GM12878 (cell line): ENCODE data around the gene PCDHGA5. TPM values are rescaled to one million over a fixed set of nuclear protein-coding genes. Genes with fewer than 3 reads are reported as not detected.

Experiments used
- ATAC-seq: fragments of 200-7000 bp; cut with Tn5 transposase; 3 replicates; pipeline ENCODE4 v1.9.1; 2020; ENCODE audit warnings: mild to moderate bottlenecking, moderate library complexity
- BruUV-seq: library from RNA; stranded (reverse); fragments of 400-500 nt; replicated peaks from 2 replicates; lab custom pipeline; 2021; lab: Mats Ljungman, UMichigan
- CTCF ChIA-PET: fragments of 300-600 bp; sonication (Branson Sonifier 250); formaldehyde crosslinking; extraction: SDS; loops from one replicate; lab custom pipeline; 2021; ENCODE audit warnings: inconsistent platforms; lab: Yijun Ruan, JAX
- POLR2A ChIA-PET: fragments of 350-600 bp; formaldehyde crosslinking; extraction: SDS; loops from one replicate; lab custom pipeline; 2021; ENCODE audit warnings: inconsistent platforms; lab: Charles Lee
- RAD21 ChIA-PET: fragments of 300-600 bp; sonication (Branson Sonifier 250); formaldehyde crosslinking; loops from one replicate; lab custom pipeline; 2023; ENCODE audit warnings: antibody characterized with exemption; ENCODE audit not compliant: unreplicated experiment; lab: Charles Lee
- SMC1A ChIA-PET: fragments of 300-600 bp; sonication (Branson Sonifier 250); formaldehyde crosslinking; loops from one replicate; lab custom pipeline; 2023; ENCODE audit not compliant: unreplicated experiment, uncharacterized antibody; lab: Charles Lee
- DNase-seq: peaks from one replicate; pipeline ENCODE4 v3.0.0-alpha.2; 2011; ENCODE audit warnings: low read depth, low spot score
- FAIRE-seq: peaks from 3 replicates; lab custom pipeline; 2011; peaks lifted over from hg19 to GRCh38; lab: Jason Lieb, UNC
- H2AFZ ChIP-seq: 2 replicates; pipeline ENCODE4 v1.6.0; 2011; ENCODE audit warnings: low read depth, low read length, control low read depth; ENCODE audit not compliant: control insufficient read depth
- H3K27ac ChIP-seq: 2 replicates; pipeline ENCODE4 v1.5.1; 2011; ENCODE audit warnings: control low read depth; ENCODE audit not compliant: control insufficient read depth, insufficient read depth
- H3K27me3 ChIP-seq, 2 experiments: replicated peaks in 1 of 2; 2 replicates each; pipeline versions ENCODE4 v1.6.0 to v1.6.1; 2011; ENCODE audit warnings: low read length in 1 of 2; ENCODE audit not compliant: control insufficient read depth in 2 of 2, insufficient read depth in 2 of 2
- H3K36me3 ChIP-seq, 2 experiments: 2 replicates each; pipeline ENCODE4 v1.5.1; 2011; ENCODE audit warnings: low read length in 1 of 2; ENCODE audit not compliant: control insufficient read depth in 2 of 2, insufficient read depth in 2 of 2
- H3K4me1 ChIP-seq: 2 replicates; pipeline ENCODE4 v1.6.1; 2011; ENCODE audit warnings: mild to moderate bottlenecking, low read length, moderate library complexity, mixed read lengths; ENCODE audit not compliant: control insufficient read depth, insufficient read depth
- H3K4me2 ChIP-seq: 2 replicates; pipeline ENCODE4 v1.6.0; 2011; ENCODE audit warnings: control low read depth; ENCODE audit not compliant: control insufficient read depth, insufficient read depth
- H3K4me3 ChIP-seq: fragments of 200-600 bp; sonication (generic); 2 replicates; pipeline ENCODE4 v1.5.1; 2016
- H3K79me2 ChIP-seq: 2 replicates; pipeline ENCODE4 v1.6.0; 2011; ENCODE audit warnings: low read length; ENCODE audit not compliant: control insufficient read depth, insufficient read depth
- H3K9ac ChIP-seq: 2 replicates; pipeline ENCODE4 v1.8.0; 2011; ENCODE audit warnings: low read length, control low read depth, mixed read lengths; ENCODE audit not compliant: control insufficient read depth, insufficient read depth
- H3K9me3 ChIP-seq: replicated peaks from 3 replicates; pipeline ENCODE4 v1.5.1; 2011; ENCODE audit warnings: mild to moderate bottlenecking, low read length; ENCODE audit not compliant: control insufficient read depth, insufficient read depth
- H4K20me1 ChIP-seq: 2 replicates; pipeline ENCODE4 v1.6.0; 2011; ENCODE audit not compliant: control insufficient read depth, insufficient read depth
- BCL3 ChIP-seq: IDR thresholded peaks from 2 replicates; pipeline ENCODE4 v1.6.1; 2011; ENCODE audit warnings: borderline replicate concordance, low read depth, mild to moderate bottlenecking, moderate library complexity, low read length; ENCODE audit not compliant: insufficient read depth, poor library complexity, severe bottlenecking
- CBFB ChIP-seq: IDR thresholded peaks from 2 replicates; pipeline ENCODE4 v1.6.1; 2016; ENCODE audit warnings: antibody characterized with exemption, low read depth
- EGR1 ChIP-seq, 2 experiments: IDR thresholded peaks; 1 replicate in 1 of 2; 2 replicates in 1 of 2; pipeline ENCODE4 v1.6.1; 2011 to 2012; ENCODE audit warnings: low read depth in 2 of 2, low read length in 2 of 2, borderline replicate concordance in 1 of 2, mild to moderate bottlenecking in 1 of 2, moderate library complexity in 1 of 2
- RAD21 ChIP-seq: IDR thresholded peaks from 2 replicates; pipeline ENCODE4 v1.6.1; 2011; ENCODE audit warnings: mild to moderate bottlenecking, low read depth, low read length, moderate library complexity; ENCODE audit not compliant: insufficient read depth
- WGBS: methylation state at CpG from one replicate; pipeline ENCODE4 v1.1.6; 2016; ENCODE audit warnings: low lambda C conversion rate; ENCODE audit not compliant: insufficient replicate concordance, insufficient coverage; ENCODE audit errors: missing lambda C conversion rate; 5-methylcytosine and 5-hydroxymethylcytosine counted together
- in situ Hi-C: fragments of 300-500 bp; cut with MboI; formaldehyde crosslinking; loops from 9 replicates; pipeline ENCODE4 v1.14.3; 2018; ENCODE audit warnings: mixed read lengths
- intact Hi-C: fragments of 100-400 bp; cut with micrococcal nuclease; formaldehyde crosslinking; loops from one replicate; pipeline ENCODE4 v1.14.2; 2022; ENCODE audit not compliant: unreplicated experiment
- polyA plus RNA-seq, 11 experiments: library from polyadenylated mRNA; depleted of rRNA in 4 of 11; unstranded in 6 of 11; stranded (reverse) in 5 of 11; fragments of >200 nt; fragmentation: Nextera tagmentation in 4 of 11; fragmentation: Illumina TruSeq in 1 of 11; extraction: Ambion mirVana in 4 of 11; extraction: Trizol in 1 of 11; gene quantifications; 1 replicate in 1 of 11; 2 replicates in 10 of 11; pipeline versions ENCODE4 v1.2.1 to v1.2.3, GENCODE V29; 2011 to 2016; ENCODE audit warnings: inconsistent platforms in 2 of 11, missing spikeins in 2 of 11, low read depth in 1 of 11
- total RNA-seq, 4 experiments: library from RNA; depleted of rRNA in 3 of 4; stranded (reverse); fragments of >200 nt in 3 of 4; fragmentation: Illumina TruSeq in 1 of 4; extraction: Trizol in 1 of 4; gene quantifications; 2 replicates each; pipeline versions ENCODE4 v1.2.1 to v1.2.3, GENCODE V29; 2013 to 2021
- TF ChIP-seq, protein P1 (sequence below), 3 experiments: IDR thresholded peaks in 2 of 3; conservative IDR thresholded peaks in 1 of 3; 2 replicates each; pipeline ENCODE4 v1.5.1; 2011; ENCODE audit warnings: low read depth in 3 of 3, low read length in 3 of 3, mild to moderate bottlenecking in 3 of 3, control low read depth in 2 of 3, moderate library complexity in 2 of 3, inconsistent platforms in 1 of 3, mixed read lengths in 1 of 3; ENCODE audit not compliant: control insufficient read depth in 2 of 3, insufficient read depth in 1 of 3; ENCODE audit errors: extremely low read depth in 1 of 3

The PCDHGA5 gene
- total and polyA plus RNA-seq, 10 of the 15 experiments (the other 5 are each of a cell fraction or from before 2014, with no cell fraction given), result 0.10 to 0.23 (median 0.16) TPM; not detected in 4

- ChIA-PET POLR2A (no interaction called here), RAD21 (no interaction called here), SMC1A (interaction anchor here (0.8 kb wide), 1 partner anchor 23 kb away, joined by 5 read pairs; no protein-coding TSS in a partner anchor), CTCF (interaction anchor here (0.9 to 1.3 kb wide), 3 partner anchors 47 to 190 kb away, joined by 3 to 6 read pairs (median 3); partner anchors contain the start of gene PCDHGA11)
- no peak for FAIRE-seq
- H4K20me1 ChIP-seq, result no peaks in the 10 kb centered on the region
- no peak for ATAC-seq
- H3K27ac ChIP-seq, result no peak within 1 kb of the TSS
- H3K4me2 ChIP-seq, result no peak within 1 kb of the TSS
- H3K9me3 ChIP-seq, result peaks cover 17% of the 10 kb centered on the region; the same call in 2 of the 3 replicates
- no peaks in the 10 kb centered on the region for H3K27me3 ChIP-seq
- WGBS, result 79% methylated on average over 26 of the region's 27 CpGs
- no peaks in the 10 kb centered on the region for H3K79me2 ChIP-seq
- H3K9ac ChIP-seq, result no peak within 1 kb of the TSS
- no peak within 1 kb of the TSS for H3K4me3 ChIP-seq
- H2AFZ ChIP-seq, result no peak within 1 kb of the TSS; the same call in 1 of the 2 replicates
- intact Hi-C loops (no loop called here), in situ Hi-C loops (no loop called here)
- DNase-seq, result no peak
- no TSS peak for BruUV-seq
- H3K4me1 ChIP-seq, result no peaks in the 10 kb centered on the region
- TF ChIP-seq BCL3 (no peak), CBFB (no peak), RAD21 (peak; percentile 51), EGR1 (IDR thresholded peaks at IDR 0.05; ENCODE audit: borderline replicate concordance in 1 of 2, low read depth in 2 of 2, low read length in 2 of 2) (no peak)
- TF ChIP-seq, protein P1, sequence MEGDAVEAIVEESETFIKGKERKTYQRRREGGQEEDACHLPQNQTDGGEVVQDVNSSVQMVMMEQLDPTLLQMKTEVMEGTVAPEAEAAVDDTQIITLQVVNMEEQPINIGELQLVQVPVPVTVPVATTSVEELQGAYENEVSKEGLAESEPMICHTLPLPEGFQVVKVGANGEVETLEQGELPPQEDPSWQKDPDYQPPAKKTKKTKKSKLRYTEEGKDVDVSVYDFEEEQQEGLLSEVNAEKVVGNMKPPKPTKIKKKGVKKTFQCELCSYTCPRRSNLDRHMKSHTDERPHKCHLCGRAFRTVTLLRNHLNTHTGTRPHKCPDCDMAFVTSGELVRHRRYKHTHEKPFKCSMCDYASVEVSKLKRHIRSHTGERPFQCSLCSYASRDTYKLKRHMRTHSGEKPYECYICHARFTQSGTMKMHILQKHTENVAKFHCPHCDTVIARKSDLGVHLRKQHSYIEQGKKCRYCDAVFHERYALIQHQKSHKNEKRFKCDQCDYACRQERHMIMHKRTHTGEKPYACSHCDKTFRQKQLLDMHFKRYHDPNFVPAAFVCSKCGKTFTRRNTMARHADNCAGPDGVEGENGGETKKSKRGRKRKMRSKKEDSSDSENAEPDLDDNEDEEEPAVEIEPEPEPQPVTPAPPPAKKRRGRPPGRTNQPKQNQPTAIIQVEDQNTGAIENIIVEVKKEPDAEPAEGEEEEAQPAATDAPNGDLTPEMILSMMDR (IDR thresholded peaks at IDR 0.05 in 2 of 3, conservative IDR thresholded peaks at IDR 0.05 in 1 of 3; ENCODE audit: control insufficient read depth in 2 of 3, extremely low read depth in 1 of 3, insufficient read depth in 1 of 3, low read depth in 3 of 3, low read length in 3 of 3), result peak in 1 of 3 experiments; percentile 32; a peak in 3 of 6 replicates
- H3K36me3 ChIP-seq, result no peaks in the 10 kb centered on the region
Observed at GRCh38 chr5:141373673-141374317, 9.8 kb downstream of the PCDHGA5 start, which contains the start of gene PCDHGA6. Gene PCDHGA6 (plus strand): TSS chr5:141373891. CDS start chr5:141374084, 193 bp downstream.
